Stimulated activated naive CD8-positive, alpha-beta T cell treated with anti-CD3 and anti-CD28 coated beads, Interleukin-15, amount 100 ng/mL, for 72 hours (primary cell): ENCODE measurements around the gene GNAI3.

ENCODE experiments used
- ATAC-seq: fragments of 150-1000 bp; cut with Tn5 transposase; 2 replicates; pipeline ENCODE4 v1.10.0; 2021; ENCODE audit warnings: mild to moderate bottlenecking, moderate library complexity
- DNase-seq, 2 donors: peaks; one replicate each; pipeline ENCODE4 v3.0.0; 2021 to 2022
- H3K27ac Mint-ChIP-seq, 2 donors: one replicate each; pipeline ENCODE4 v1.8.0; 2022; ENCODE audit warnings: mild to moderate bottlenecking in 2 of 2, mixed read lengths in 2 of 2, moderate library complexity in 2 of 2
- H3K27me3 Mint-ChIP-seq: one replicate; pipeline ENCODE4 v1.8.0; 2022; ENCODE audit warnings: mixed read lengths
- H3K4me1 Mint-ChIP-seq: one replicate; pipeline ENCODE4 v1.8.0; 2022; ENCODE audit warnings: mild to moderate bottlenecking, mixed read lengths
- H3K4me3 Mint-ChIP-seq, 2 donors: one replicate each; pipeline ENCODE4 v1.8.0; 2022; ENCODE audit warnings: mild to moderate bottlenecking in 2 of 2, mixed read lengths in 2 of 2, moderate library complexity in 1 of 2
- H3K9me3 Mint-ChIP-seq, 2 donors: one replicate each; pipeline ENCODE4 v1.8.0; 2022; ENCODE audit warnings: mixed read lengths in 2 of 2

Gene GNAI3

DNA sequence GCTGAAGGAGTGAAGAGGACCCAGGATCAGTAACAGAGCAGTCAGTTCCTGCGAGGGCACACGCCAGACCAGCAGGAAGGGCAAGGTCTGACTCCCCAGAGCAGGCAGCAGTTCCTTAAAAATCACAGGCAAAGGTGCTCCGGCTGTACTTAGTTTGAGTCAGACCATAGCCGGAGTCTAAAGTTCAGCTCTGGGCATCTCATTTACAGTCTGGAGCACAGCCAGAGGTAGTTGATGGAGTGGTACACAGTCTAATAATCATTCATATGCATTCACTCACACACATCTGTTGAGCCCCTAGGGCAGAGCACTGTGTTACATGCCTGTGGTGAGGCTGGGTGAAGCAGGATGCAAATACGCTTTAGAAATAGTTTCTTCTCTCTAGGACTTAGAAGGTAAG lies 31.5 kb upstream of the GNAI3 start:
- ATAC-seq (no peak), DNase-seq (no peak)
- no peaks in the 10 kb centered on the region for H3K9me3 Mint-ChIP-seq
- H3K27ac Mint-ChIP-seq: no peak overlapping the region
- no peaks in the 10 kb centered on the region for H3K27me3 Mint-ChIP-seq
- no peak overlapping the region for H3K4me3 Mint-ChIP-seq
- H3K4me1 Mint-ChIP-seq: peaks cover 11% of the 10 kb centered on the region

- DNase-seq (no peak), ATAC-seq (no peak)
- no peaks in the 10 kb centered on the region for H3K9me3 Mint-ChIP-seq
- no peak overlapping the region for H3K27ac Mint-ChIP-seq
- no peak overlapping the region for H3K4me3 Mint-ChIP-seq
- H3K27me3 Mint-ChIP-seq: no peaks in the 10 kb centered on the region
- peaks cover 7% of the 10 kb centered on the region for H3K4me1 Mint-ChIP-seq
Measured at GRCh38 chr1:109517337-109517736, 31.1 kb upstream of the GNAI3 start.

DNA sequence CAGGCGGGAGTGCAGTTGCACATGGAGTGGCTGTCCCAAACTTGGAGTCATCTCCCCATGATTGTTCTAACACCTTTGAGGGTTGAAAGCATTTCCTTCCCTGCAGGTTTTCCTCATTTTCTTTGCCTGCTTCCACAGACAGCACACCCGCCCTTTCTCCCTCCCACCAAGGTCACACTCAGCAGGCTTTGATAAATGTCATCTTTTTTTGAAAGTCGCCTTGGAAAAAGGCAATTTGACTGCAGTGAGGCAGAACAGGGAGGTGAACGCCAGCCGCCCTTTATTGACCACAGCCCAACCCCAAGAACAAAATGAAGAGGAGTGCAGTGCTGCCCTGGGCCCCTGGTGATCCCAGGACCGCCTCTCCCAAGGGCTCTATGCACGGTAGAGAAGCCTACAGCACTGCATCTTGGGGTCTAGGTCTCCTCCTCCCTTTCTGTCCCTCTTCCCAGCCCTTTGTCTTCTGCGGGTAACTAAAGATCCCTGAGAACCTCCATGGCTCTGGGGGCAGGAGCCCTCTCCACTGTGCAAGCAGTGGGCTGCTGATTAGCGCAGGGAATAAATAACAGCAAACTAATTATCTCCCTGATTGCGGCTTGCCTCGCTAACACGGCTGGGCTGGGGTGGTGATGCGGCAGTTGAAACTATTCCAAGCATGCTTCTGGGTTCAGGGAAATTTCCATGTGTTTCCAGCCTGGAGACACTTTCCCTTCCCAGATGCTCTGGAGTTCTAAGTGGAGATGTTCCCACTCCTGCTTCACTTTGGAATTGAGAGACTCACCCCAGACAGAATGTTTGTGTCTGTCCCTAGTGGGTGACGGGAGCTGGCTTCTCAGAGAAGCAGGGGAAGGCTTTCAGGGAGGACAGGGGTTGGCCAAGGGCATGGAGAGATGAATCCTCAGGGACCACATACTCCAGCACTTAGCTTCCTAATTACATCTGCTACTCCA lies 27.1 kb upstream of the GNAI3 start:
- no peak for DNase-seq
- H3K9me3 Mint-ChIP-seq: no peaks in the 10 kb centered on the region
- no peaks in the 10 kb centered on the region for H3K4me1 Mint-ChIP-seq
- no peak for ATAC-seq
- H3K4me3 Mint-ChIP-seq: no peak overlapping the region
- no peaks in the 10 kb centered on the region for H3K27me3 Mint-ChIP-seq
- peak overlapping the region in 1 of 2 donors; percentile 38 for H3K27ac Mint-ChIP-seq

DNA sequence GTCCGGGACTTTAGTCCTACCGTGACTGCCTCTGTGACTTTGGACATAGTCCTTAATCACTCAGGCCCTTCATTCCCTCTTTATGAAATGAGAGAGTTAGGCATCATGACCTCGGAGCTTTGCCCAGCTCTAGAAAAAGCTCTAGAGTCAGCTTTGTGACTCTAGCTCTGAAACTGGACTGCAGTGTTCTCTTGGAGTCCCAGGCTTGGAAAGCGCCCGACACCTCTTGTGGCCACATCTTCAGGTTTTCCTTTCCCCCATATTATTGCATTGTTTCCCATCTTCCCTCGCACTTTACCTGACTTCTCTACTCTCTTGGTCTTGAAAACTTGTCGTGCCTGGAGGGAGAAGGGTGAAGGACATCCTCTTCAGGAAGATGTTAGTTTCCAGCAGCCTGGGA lies 26.4 kb upstream of the GNAI3 start:
- no peaks in the 10 kb centered on the region for H3K4me1 Mint-ChIP-seq
- ATAC-seq: no peak
- no peaks in the 10 kb centered on the region for H3K27me3 Mint-ChIP-seq
- H3K27ac Mint-ChIP-seq: no peak overlapping the region
- H3K4me3 Mint-ChIP-seq: no peak overlapping the region
- no peak for DNase-seq
- no peaks in the 10 kb centered on the region for H3K9me3 Mint-ChIP-seq

DNA sequence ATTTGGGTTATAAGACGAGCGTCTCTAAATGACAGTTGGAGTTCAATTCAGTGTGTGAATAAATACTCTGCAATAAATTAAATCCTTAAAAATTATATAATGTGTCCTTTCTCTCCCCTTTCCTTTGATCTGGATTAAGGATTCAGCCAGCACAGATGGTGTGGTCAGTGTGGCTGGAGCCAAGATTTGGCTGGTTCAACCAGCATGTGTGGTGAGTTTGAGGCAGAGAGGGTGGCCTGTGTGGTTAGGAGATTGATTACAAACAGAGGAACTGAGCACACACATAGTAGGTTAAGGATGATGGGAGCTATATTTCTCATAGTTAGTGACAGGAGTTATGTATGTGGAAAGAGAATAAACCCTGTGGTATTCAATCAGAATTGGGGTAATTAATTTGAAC lies 24.7 kb upstream of the GNAI3 start:
- no peak for DNase-seq
- Mint-ChIP-seq H3K27ac (no peak overlapping the region), H3K9me3 (no peaks in the 10 kb centered on the region), H3K4me3 (no peak overlapping the region), H3K27me3 (no peaks in the 10 kb centered on the region), H3K4me1 (no peaks in the 10 kb centered on the region)
- ATAC-seq: no peak

- H3K27me3 Mint-ChIP-seq: no peaks in the 10 kb centered on the region
- ATAC-seq (no peak), DNase-seq (no peak)
- no peak overlapping the region for H3K4me3 Mint-ChIP-seq
- peaks cover 23% of the 10 kb centered on the region for H3K4me1 Mint-ChIP-seq
- H3K9me3 Mint-ChIP-seq: no peaks in the 10 kb centered on the region
- H3K27ac Mint-ChIP-seq: no peak overlapping the region
Measured at GRCh38 chr1:109527098-109527811, 21.2 kb upstream of the GNAI3 start.

DNA sequence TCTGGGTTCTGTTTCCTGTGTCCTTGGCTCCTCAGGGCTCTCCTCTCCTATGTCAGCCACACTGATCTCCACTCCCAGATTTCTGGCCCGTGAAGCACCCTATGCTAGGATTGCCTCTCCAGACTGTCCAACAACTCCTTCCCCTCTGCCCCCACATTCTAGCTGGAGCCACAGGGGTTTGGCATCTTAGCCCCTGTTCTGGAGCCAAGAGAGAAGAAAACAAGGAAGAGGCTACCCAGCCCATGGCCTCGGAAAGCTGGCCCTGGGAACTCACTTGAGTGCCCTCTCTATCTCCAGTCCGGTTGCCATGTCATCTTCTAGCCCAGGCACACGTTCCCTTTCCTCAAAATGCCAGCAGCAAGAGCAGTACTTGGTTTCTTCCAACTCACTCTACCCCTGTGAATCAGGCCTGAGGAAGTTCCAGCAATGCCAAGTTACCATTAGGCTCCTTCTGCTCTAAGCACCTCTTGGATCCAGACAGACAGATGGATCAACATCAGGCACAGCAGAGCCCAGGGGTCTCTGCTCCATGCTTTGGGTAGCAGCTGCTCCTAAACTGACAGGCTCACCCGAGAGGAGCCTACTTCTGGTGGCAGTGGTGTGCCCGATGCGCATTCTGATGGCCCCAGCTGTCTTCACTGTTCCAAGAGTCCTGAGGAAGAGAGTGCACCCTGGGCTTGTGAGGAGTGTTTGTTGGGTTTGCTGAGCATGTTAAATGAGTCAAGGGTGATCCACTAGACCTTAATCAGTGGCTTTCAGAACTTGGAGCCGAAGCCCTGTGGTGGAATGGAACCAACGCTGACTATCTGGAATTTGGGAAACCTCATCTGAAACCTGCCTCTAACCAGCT lies 20.3 kb upstream of the GNAI3 start:
- peak overlapping the region in 1 of 2 donors; percentile 49 for H3K27ac Mint-ChIP-seq
- H3K27me3 Mint-ChIP-seq: no peaks in the 10 kb centered on the region
- no peak overlapping the region for H3K4me3 Mint-ChIP-seq
- no peaks in the 10 kb centered on the region for H3K9me3 Mint-ChIP-seq
- H3K4me1 Mint-ChIP-seq: peaks cover 30% of the 10 kb centered on the region
- ATAC-seq (no peak), DNase-seq (no peak)

DNA sequence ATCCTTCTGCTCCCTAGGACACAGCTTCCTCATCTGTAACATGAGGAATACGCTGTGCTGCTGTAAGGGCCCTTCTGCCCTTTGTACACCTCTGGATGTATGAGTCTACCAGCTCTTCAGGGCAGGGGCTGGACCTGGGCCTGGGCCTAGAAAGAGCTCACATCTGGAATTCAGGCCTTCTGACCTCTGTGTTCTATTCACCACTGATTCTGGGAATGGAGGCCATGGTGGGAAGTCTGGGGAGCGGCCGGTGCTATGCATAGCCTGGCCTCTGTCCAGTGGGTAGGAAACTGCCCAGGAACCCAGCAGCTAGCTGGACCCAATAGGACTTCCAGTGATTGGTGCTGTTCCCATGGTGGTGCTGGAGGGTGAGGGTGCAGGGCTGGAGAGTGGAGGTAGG lies 19.7 kb upstream of the GNAI3 start:
- DNase-seq (no peak), ATAC-seq (no peak)
- Mint-ChIP-seq H3K27ac (no peak overlapping the region), H3K9me3 (no peaks in the 10 kb centered on the region), H3K27me3 (no peaks in the 10 kb centered on the region), H3K4me1 (peaks cover 30% of the 10 kb centered on the region), H3K4me3 (no peak overlapping the region)

DNA sequence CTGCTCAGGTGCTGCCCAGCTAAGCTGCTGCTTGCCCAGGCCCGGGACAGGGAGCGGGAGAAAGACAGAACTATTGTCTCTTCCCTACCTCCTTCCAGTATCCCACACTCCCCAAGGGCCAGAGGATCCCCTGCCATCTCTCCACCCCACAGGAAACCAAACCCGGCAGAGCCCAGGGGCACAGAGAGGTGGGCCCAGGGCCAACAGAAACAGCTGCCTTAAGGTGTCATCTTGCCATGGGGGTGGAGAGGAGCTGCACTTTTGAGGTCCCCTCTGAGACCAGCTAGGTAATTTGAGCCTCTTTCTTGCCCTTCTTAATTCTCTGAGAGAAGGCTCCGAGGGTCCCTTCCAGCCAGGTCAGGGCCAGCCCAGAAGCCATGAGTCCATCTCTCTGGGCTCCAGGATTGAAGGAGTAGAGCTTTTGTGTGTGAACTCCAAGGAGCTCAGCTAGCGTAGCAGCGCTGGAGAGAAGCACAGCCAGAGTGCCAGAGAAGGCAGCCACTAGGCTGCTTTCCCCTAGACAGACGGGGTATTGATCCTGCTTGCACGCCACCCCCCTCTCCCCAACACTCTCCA lies 18.4 kb upstream of the GNAI3 start:
- Mint-ChIP-seq H3K9me3 (no peaks in the 10 kb centered on the region), H3K4me1 (peaks cover 30% of the 10 kb centered on the region), H3K27ac (no peak overlapping the region), H3K4me3 (no peak overlapping the region), H3K27me3 (no peaks in the 10 kb centered on the region)
- no peak for ATAC-seq
- DNase-seq: no peak

- Mint-ChIP-seq H3K27ac (peak overlapping the region; percentile 51 to 87), H3K4me1 (peaks cover 30% of the 10 kb centered on the region)
Measured at GRCh38 chr1:109530457-109531087, 17.8 kb upstream of the GNAI3 start.

GRCh38 chr1:109531380-109531779 lies 17.0 kb upstream of the GNAI3 start:
- ATAC-seq (no peak), DNase-seq (no peak)
- H3K4me1 Mint-ChIP-seq: peaks cover 30% of the 10 kb centered on the region
- no peaks in the 10 kb centered on the region for H3K27me3 Mint-ChIP-seq
- H3K4me3 Mint-ChIP-seq: peak overlapping the region; percentile 2 to 31
- no peaks in the 10 kb centered on the region for H3K9me3 Mint-ChIP-seq
- H3K27ac Mint-ChIP-seq: peak overlapping the region; percentile 51 to 87

More at GRCh38 chr1:109530457-109531087, 17.8 kb upstream of the GNAI3 start:
- ATAC-seq: no peak
- Mint-ChIP-seq H3K27me3 (no peaks in the 10 kb centered on the region), H3K4me3 (peak overlapping the region in 1 of 2 donors; percentile 31), H3K9me3 (no peaks in the 10 kb centered on the region)
- no peak for DNase-seq

- peaks cover 30% of the 10 kb centered on the region for H3K4me1 Mint-ChIP-seq
- H3K27me3 Mint-ChIP-seq: no peaks in the 10 kb centered on the region
- ATAC-seq (no peak), DNase-seq (no peak)
- H3K9me3 Mint-ChIP-seq: no peaks in the 10 kb centered on the region
- peak overlapping the region in 1 of 2 donors; percentile 76 for H3K27ac Mint-ChIP-seq
- peak overlapping the region; percentile 73 to 77 for H3K4me3 Mint-ChIP-seq
Measured at GRCh38 chr1:109531826-109532364, 16.5 kb upstream of the GNAI3 start.

DNA sequence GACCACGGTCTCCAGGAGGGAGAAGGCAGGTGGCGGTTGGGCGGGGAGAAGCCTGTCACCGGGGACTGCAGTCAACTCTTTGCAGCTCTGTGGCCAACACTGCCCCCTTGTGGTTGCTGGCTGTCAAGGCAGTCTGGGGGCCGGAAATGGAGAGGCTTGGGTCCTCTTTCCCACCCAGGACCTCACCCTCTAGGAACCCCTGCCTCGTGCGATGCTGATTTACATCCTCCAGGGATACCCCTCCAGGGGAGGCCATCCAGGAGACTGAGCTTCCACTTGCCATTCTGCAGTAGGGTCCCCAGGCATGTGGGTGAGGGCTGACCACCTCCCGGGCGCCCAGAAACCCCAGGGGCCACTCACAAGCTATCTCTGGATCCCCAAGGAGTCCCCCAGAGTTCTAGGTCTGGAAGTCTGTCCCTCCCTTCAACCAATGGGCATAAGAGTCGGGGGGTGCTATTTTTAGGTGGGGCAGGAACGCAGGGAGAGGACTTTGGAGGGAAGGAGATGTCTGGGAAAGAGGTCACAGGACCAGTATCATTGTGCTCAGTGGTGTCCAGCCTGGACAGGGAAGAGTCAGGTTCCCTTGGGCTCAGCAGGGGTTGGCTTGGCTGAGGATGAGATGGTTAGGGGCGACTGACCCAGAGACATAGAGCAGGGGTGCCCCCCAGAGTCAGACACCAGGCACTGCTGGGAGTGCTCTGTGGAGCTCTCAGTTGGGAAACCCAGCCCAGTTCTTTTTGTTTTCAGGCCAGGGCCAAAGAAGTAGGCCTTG lies 15.9 kb upstream of the GNAI3 start:
- ATAC-seq (peak; percentile 94), DNase-seq (peak; percentile 91 to 92)
- Mint-ChIP-seq H3K4me1 (peaks cover 30% of the 10 kb centered on the region), H3K9me3 (no peaks in the 10 kb centered on the region), H3K27ac (peak overlapping the region; percentile 76 to 93), H3K4me3 (peak overlapping the region; percentile 73 to 77), H3K27me3 (no peaks in the 10 kb centered on the region)

GRCh38 chr1:109534307-109534858 lies 14.0 kb upstream of the GNAI3 start:
- H3K4me3 Mint-ChIP-seq: no peak overlapping the region
- no peak for ATAC-seq
- DNase-seq: no peak
- H3K27ac Mint-ChIP-seq: no peak overlapping the region
- peaks cover 30% of the 10 kb centered on the region for H3K4me1 Mint-ChIP-seq
- no peaks in the 10 kb centered on the region for H3K27me3 Mint-ChIP-seq
- H3K9me3 Mint-ChIP-seq: no peaks in the 10 kb centered on the region
